Tibial nerve (tissue), 4 donors: Measurements from ENCODE around the gene HOXB4. TPM values are rescaled to one million over a fixed set of nuclear protein-coding genes. Genes with fewer than 3 reads are reported as not detected.

Source experiments
- DNase-seq, 2 donors: peaks; one replicate each; pipeline ENCODE4 v3.0.0-alpha.2; 2019; ENCODE audit warnings: low spot score in 2 of 2
- H3K27ac ChIP-seq, 4 donors: fragments of 200-600 bp; sonication (generic) in 3 of 4; one replicate each; pipeline ENCODE4 v1.5.1; 2017 to 2019; ENCODE audit warnings: mild to moderate bottlenecking in 1 of 4
- H3K27me3 ChIP-seq, 2 donors: fragments of 200-600 bp; sonication (generic) in 1 of 2; one replicate each; pipeline versions ENCODE4 v1.5.1 to v1.6.0; 2017 to 2019
- H3K36me3 ChIP-seq, 3 donors: fragments of 200-600 bp; sonication (generic); one replicate each; pipeline ENCODE4 v1.5.1; 2018 to 2019
- H3K4me1 ChIP-seq, 4 donors: fragments of 200-600 bp; sonication (generic) in 3 of 4; one replicate each; pipeline ENCODE4 v1.5.1; 2017 to 2019
- H3K4me3 ChIP-seq, 4 donors: fragments of 200-600 bp; sonication (generic) in 3 of 4; one replicate each; pipeline ENCODE4 v1.5.1; 2017 to 2019; ENCODE audit warnings: mild to moderate bottlenecking in 1 of 4, moderate library complexity in 1 of 4
- H3K9me3 ChIP-seq, 4 donors: fragments of 200-600 bp; sonication (generic) in 3 of 4; one replicate each; pipeline ENCODE4 v1.5.1; 2017 to 2019
- EP300 ChIP-seq, 2 donors: sonication (generic); formaldehyde crosslinking; IDR thresholded peaks; one replicate each; pipeline ENCODE4 v1.6.1; 2017; ENCODE audit warnings: antibody characterized with exemption in 2 of 2, mild to moderate bottlenecking in 1 of 2
- POLR2A ChIP-seq, 2 donors: fragments of 450-650 bp; IDR thresholded peaks; one replicate each; pipeline ENCODE4 v1.6.1; 2017; ENCODE audit warnings: antibody characterized with exemption in 2 of 2, mild to moderate bottlenecking in 2 of 2, moderate library complexity in 2 of 2
- WGBS, 2 donors: methylation state at CpG; one replicate each; pipeline ENCODE4 v1.1.5; 2018; 5-methylcytosine and 5-hydroxymethylcytosine counted together
- total RNA-seq, 4 donors: library from RNA; depleted of rRNA; stranded (reverse); fragments of >200 nt; gene quantifications; one replicate each; pipeline ENCODE4 v1.1.0, GENCODE V29; 2016
- TF ChIP-seq, protein P1 (sequence below), 5 experiments: fragments of 200-600 bp in 3 of 5; fragments of 450-650 bp in 2 of 5; sonication (generic) in 3 of 5; IDR thresholded peaks; one replicate each; pipeline ENCODE4 v1.5.1; 2016 to 2019; ENCODE audit warnings: antibody characterized with exemption in 5 of 5, mild to moderate bottlenecking in 3 of 5, moderate library complexity in 2 of 5

HOXB4 gene
- total RNA-seq, 4 donors from 2014 or later: 1.2 to 3.5 (median 2.0) TPM

DNA sequence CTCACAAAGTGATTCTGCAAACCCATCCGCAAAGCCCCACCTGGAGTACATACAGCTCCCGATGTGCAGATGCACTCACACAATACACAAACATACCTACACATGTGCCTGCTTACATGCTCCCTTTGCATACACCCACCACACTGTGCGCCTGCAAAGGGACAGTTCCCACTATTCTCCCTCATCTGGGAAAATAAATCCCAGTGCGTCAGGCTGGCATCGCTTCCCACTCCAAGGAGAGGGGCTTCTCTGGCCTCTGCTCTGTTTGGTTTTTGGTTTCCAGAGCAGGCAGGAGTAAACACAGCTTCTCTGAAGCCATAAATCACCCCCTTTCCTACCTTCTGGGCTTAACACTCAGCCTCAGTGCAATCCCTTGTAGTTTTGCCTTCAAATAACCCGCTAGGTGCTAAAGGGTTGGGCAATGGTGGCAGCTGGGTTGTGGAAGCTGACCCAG is 14.7 kb downstream of the HOXB4 start:
- H3K4me3 ChIP-seq: peak overlapping the region in 1 of 4 donors; percentile 31
- peaks cover 0 to 98% of the 10 kb centered on the region in 2 donors for H3K27me3 ChIP-seq
- no peaks in the 10 kb centered on the region for H3K36me3 ChIP-seq
- DNase-seq: no peak
- H3K27ac ChIP-seq: peak overlapping the region in 2 of 4 donors; percentile 61 to 65
- no peak for TF ChIP-seq POLR2A (IDR thresholded peaks at IDR 0.05)
- TF ChIP-seq, protein P1, sequence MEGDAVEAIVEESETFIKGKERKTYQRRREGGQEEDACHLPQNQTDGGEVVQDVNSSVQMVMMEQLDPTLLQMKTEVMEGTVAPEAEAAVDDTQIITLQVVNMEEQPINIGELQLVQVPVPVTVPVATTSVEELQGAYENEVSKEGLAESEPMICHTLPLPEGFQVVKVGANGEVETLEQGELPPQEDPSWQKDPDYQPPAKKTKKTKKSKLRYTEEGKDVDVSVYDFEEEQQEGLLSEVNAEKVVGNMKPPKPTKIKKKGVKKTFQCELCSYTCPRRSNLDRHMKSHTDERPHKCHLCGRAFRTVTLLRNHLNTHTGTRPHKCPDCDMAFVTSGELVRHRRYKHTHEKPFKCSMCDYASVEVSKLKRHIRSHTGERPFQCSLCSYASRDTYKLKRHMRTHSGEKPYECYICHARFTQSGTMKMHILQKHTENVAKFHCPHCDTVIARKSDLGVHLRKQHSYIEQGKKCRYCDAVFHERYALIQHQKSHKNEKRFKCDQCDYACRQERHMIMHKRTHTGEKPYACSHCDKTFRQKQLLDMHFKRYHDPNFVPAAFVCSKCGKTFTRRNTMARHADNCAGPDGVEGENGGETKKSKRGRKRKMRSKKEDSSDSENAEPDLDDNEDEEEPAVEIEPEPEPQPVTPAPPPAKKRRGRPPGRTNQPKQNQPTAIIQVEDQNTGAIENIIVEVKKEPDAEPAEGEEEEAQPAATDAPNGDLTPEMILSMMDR (IDR thresholded peaks at IDR 0.05): no peak
- TF ChIP-seq EP300 (IDR thresholded peaks at IDR 0.05): no peak
- WGBS, 2 donors: 54 to 60% methylated on average over 6 of the region's 6 CpGs
- no peaks in the 10 kb centered on the region for H3K9me3 ChIP-seq
- H3K4me1 ChIP-seq: peaks cover 0 to 34% (median 14%) of the 10 kb centered on the region in 4 donors

DNA sequence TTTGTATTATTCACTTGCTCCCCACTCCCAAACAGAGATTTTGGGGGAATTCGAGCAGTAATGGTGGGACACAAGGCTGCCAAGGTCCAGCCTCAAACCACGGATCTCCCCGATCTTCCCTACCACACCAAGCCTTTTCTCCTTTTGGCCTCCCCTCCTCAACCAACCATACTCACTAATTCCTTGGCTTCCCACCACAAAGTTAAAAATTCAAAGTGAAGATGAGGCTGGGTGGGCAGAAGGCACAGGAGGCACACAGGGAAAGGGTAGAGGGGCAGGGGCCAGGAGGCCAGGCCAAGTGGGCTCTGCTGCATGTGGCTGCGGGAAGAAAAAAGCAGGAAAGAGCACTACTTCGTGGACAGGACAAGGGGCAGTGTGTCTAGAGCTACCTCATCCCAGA is 15.2 kb downstream of the HOXB4 start:
- Histone ChIP-seq H3K27me3 (peaks cover 0 to 98% of the 10 kb centered on the region in 2 donors), H3K4me1 (peaks cover 0 to 35% (median 13%) of the 10 kb centered on the region in 4 donors), H3K4me3 (no peak overlapping the region), H3K27ac (no peak overlapping the region), H3K9me3 (no peaks in the 10 kb centered on the region), H3K36me3 (no peaks in the 10 kb centered on the region)
- DNase-seq: no peak
- WGBS, 2 donors: 57 to 65% methylated on average over 5 of the region's 5 CpGs
- TF ChIP-seq, protein P1 (IDR thresholded peaks at IDR 0.05): no peak
- TF ChIP-seq EP300 (IDR thresholded peaks at IDR 0.05): no peak

DNA sequence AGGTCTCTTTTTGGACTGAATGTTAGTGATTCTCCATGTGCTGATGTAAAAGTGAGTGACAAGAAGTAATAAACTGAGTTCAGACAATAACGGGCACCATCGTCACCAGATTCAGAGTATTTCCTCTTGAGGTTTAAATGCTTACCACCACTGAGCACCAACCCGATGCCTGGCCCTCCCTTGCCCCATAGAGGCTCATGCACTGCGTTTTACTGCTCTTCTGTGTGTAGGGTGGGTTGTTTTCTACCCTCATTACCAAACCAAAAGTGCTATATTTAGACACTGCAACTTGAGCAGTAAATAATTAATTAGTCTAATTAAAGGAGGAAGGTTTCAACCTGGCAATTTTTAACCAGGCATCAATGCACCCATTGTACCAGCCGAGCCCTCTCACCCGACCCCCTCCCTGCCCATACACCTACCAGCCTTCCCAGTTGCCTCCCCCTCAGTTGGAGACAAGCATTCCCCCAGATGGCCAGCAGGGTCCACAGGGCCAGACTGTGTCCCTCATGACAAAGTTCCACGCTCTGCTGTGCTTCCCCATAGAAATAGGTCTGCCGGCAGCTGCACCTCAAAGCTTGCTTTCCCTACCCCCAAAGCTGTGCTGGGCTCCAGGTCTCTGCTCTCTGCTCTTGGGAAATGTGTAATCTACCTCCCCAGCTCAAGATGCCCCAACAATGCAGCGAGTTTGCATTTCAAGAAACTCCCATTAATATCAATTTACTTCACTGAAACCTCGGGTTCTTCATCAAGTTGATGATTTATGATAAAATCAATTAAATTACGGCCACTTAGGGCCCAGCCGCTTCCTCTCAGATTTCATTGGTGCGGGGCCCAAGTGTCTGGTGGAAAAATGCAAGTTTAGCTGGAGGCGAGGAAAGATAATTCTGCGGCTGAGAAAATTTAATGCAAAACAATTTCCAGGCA is 16.0 kb downstream of the HOXB4 start:
- Histone ChIP-seq H3K36me3 (no peaks in the 10 kb centered on the region), H3K27ac (no peak overlapping the region), H3K9me3 (no peaks in the 10 kb centered on the region), H3K4me3 (no peak overlapping the region), H3K27me3 (peaks cover 0 to 98% of the 10 kb centered on the region in 2 donors), H3K4me1 (peaks cover 0 to 37% (median 10%) of the 10 kb centered on the region in 4 donors)
- TF ChIP-seq POLR2A (IDR thresholded peaks at IDR 0.05): no peak
- TF ChIP-seq, protein P1 (IDR thresholded peaks at IDR 0.05): peak in 1 of 5 experiments; percentile 11
- TF ChIP-seq EP300 (IDR thresholded peaks at IDR 0.05): no peak
- DNase-seq: no peak
- WGBS, 2 donors: 62 to 63% methylated on average over 15 of the region's 15 CpGs

DNA sequence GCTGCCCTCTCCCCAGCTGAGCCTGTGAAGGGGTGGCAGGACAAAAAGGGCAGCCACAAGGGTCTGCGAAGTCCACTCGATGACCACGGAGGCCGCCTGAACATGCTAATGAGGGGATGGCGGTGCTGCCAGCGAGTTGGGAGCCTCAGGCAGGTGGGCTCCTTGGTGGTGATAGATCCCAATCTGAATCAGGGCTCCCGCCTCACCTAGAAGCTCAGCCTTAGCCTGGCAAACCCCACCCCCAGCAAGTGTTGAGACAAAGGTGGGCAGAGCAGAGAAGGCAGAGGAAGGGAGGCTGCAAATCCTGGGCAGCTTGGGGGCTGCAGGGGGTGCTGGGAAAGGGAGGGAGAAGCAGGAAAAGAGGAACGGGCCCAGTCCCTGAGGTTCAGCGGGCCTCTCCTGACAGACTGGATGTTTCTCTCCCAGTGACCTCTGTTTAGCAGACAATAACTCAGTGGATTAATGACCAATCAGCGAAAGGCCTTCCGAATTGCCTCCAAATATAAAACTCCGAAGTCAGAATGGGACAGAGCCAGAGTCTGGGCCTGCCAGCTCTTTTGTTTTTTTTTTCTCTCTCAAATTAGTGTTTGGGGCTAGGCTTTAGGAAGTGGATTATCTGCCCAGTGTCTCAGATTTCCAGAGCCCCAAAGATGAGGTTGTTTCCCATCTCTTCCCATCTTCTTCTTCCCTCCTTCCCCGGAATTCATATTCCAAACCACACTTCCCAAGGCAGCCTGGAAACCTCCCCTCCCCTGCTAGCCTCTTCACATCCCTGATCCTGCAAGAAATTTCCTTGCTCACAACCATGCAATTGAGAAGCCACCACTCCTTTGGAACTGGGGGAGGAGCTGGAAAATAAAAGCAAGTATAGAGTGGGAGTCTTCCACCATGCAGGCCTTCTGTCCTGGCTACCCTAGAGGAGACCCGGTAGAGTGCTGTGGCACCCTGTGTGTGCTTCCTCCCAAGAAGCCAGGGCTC is 18.0 kb downstream of the HOXB4 start:
- H3K27ac ChIP-seq: peak overlapping the region in 2 of 4 donors; percentile 11 to 59

More for the DNA sequence above, 18.0 kb downstream of the HOXB4 start:
- DNase-seq: no peak
- TF ChIP-seq, protein P1 (IDR thresholded peaks at IDR 0.05): no peak
- TF ChIP-seq POLR2A (IDR thresholded peaks at IDR 0.05) (no peak), EP300 (IDR thresholded peaks at IDR 0.05) (no peak)
- WGBS, 2 donors: 50 to 51% methylated on average over 14 of the region's 14 CpGs
- Histone ChIP-seq H3K4me1 (peaks cover 0 to 55% (median 14%) of the 10 kb centered on the region in 4 donors), H3K9me3 (no peaks in the 10 kb centered on the region), H3K36me3 (no peaks in the 10 kb centered on the region), H3K27me3 (peaks cover 0 to 96% of the 10 kb centered on the region in 2 donors), H3K4me3 (no peak overlapping the region)
